Right renal pelvis (tissue), 4 donors: Measurements from ENCODE around the gene FN3KRP. TPM values are rescaled to one million over a fixed set of nuclear protein-coding genes. Genes with fewer than 3 reads are reported as not detected.

Experiments
- DNase-seq, 4 donors: peaks; one replicate each; pipeline ENCODE4 v3.0.0-alpha.2; 2013; ENCODE audit warnings: low read depth in 4 of 4, low spot score in 3 of 4, missing footprints in 1 of 4
- polyA plus RNA-seq, 4 donors: library from polyadenylated mRNA; unstranded; fragments of 120-200 nt; gene quantifications; one replicate each; pipeline ENCODE4 v1.2.1, GENCODE V29; 2013; ENCODE audit not compliant: insufficient read length in 4 of 4

Gene FN3KRP
- polyA plus RNA-seq, 4 donors: 41.5 to 51.9 (median 45.1) TPM

GRCh38 chr17:82775001-82775823 lies 58.7 kb downstream of the FN3KRP start:
- no peak for DNase-seq

GRCh38 chr17:82776454-82776853 lies 59.9 kb downstream of the FN3KRP start:
- no peak for DNase-seq

Other genes starting within 250 kb of the FN3KRP start
- gene FOXK2, start 197.0 kb upstream of the FN3KRP start, polyA plus RNA-seq: 10 to 100 TPM; 39.9 to 45.0 (median 41.7) TPM
- 100 to 1,000 TPM; 100 to 112 (median 109) TPM for gene WDR45B, start 68.3 kb upstream of the FN3KRP start, polyA plus RNA-seq
- 10 to 100 TPM; 17.9 to 22.1 (median 19.4) TPM for gene RAB40B, start 18.0 kb upstream of the FN3KRP start, polyA plus RNA-seq
- 10 to 100 TPM; 20.1 to 36.3 (median 24.2) TPM for gene FN3K, start 18.9 kb downstream of the FN3KRP start, polyA plus RNA-seq
- 10 to 100 TPM; 63.9 to 73.8 (median 69.0) TPM for gene TBCD, start 35.4 kb downstream of the FN3KRP start, polyA plus RNA-seq
- gene ZNF750, start 123.3 kb downstream of the FN3KRP start, polyA plus RNA-seq: 1 to 10 TPM in 3 of 4 donors, under 1 TPM in 1; 0.97 to 2.6 (median 1.8) TPM